Measurements from ENCODE around the gene GFOD1.

GFOD1 gene

GRCh38 chr6:13487122-13488014 lies at the start of gene GFOD1:
Gene GFOD1 (minus strand): TSS chr6:13487600. CDS start chr6:13486890, 710 bp downstream.
- in situ Hi-C loops (cut with MboI; ENCODE audit: low sequenced_read_pairs) = no loop called here

- in situ Hi-C loops (cut with MboI; ENCODE audit: low sequenced_read_pairs) = loop anchor here (25.0 kb wide), 2 partner anchors 200 to 625 kb away; partner anchors contain the start of gene TBC1D7
Measured at GRCh38 chr6:13536796-13537526, 49.6 kb upstream of the GFOD1 start.

DNA sequence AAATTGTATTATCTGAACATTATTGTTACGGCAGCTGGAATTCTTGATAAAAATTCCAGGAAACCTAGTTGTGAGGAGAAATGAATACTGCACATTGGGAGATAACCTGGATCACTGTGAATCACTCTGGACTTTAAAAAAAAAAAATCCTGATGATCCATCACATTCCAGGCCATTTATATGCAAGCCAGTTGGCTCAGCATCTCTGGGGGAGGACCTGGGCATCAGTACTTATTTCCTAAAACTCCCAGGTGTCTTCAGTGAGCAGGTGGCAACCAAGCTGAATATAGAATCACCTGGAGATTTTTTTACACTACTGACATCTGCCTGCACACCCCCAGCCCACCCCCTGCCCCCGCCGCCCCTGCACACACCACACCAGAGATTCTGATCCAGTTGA lies 47.9 kb upstream of the GFOD1 start:
- in situ Hi-C loops (cut with MboI; ENCODE audit: low sequenced_read_pairs) = loop anchor here (25.0 kb wide), 2 partner anchors 198 to 623 kb away; partner anchors contain the start of gene TBC1D7

- in situ Hi-C loops (cut with MboI; ENCODE audit: low sequenced_read_pairs) = loop anchor here (25.0 kb wide), 2 partner anchors 197 to 622 kb away; partner anchors contain the start of gene TBC1D7
Measured at GRCh38 chr6:13534536-13534935, 47.1 kb upstream of the GFOD1 start.

DNA sequence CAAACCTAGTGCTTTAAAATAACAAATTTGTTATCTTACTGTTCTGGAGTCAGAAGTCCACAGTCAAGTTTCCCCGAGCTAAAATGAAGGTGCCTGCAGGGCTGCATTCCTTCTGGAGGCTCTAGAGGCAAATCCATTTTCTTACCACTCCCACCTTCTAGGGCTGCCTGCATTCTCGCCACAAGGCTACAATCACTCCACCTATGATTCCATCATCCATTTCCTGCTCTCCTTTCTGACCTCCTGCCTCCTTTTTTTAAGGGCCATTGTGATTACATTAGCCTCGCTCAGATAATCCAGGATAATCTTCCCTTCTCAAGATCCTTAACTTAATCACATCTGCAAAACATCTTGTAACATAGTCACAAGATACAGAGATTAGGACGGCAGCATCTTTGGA lies 44.6 kb upstream of the GFOD1 start:
- in situ Hi-C loops (cut with MboI; ENCODE audit: low sequenced_read_pairs) = loop anchor here (25.0 kb wide), 2 partner anchors 195 to 620 kb away; partner anchors contain the start of gene TBC1D7

GRCh38 chr6:13528777-13529343 lies 41.5 kb upstream of the GFOD1 start:
- in situ Hi-C loops (cut with MboI; ENCODE audit: low sequenced_read_pairs) = loop anchor here (25.0 kb wide), 2 partner anchors 192 to 617 kb away; partner anchors contain the start of gene TBC1D7

- in situ Hi-C loops (cut with MboI; ENCODE audit: low sequenced_read_pairs) = loop anchor here (25.0 kb wide), 2 partner anchors 191 to 616 kb away; partner anchors contain the start of gene TBC1D7
Measured at GRCh38 chr6:13528232-13528631, 40.8 kb upstream of the GFOD1 start.

DNA sequence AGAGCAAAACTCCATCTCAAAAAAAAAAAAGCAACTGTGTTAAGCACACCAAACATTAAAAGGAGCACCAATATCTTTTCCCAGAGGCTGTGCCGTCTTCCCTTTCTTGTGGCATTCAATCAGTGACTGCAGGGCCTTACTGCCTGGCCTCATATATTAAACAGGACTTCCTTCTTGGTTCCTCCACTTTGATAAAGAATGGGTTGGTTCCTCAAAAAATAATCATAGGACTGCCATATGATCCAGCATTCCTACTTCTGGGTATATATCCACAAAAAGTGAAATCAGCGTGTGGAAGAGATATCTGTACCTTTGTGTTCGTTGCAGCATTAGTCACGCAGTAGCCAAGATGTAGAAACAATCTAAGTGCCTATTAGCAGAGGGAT lies 40.3 kb upstream of the GFOD1 start:
- in situ Hi-C loops (cut with MboI; ENCODE audit: low sequenced_read_pairs) = loop anchor here (25.0 kb wide), 2 partner anchors 190 to 615 kb away; partner anchors contain the start of gene TBC1D7

DNA sequence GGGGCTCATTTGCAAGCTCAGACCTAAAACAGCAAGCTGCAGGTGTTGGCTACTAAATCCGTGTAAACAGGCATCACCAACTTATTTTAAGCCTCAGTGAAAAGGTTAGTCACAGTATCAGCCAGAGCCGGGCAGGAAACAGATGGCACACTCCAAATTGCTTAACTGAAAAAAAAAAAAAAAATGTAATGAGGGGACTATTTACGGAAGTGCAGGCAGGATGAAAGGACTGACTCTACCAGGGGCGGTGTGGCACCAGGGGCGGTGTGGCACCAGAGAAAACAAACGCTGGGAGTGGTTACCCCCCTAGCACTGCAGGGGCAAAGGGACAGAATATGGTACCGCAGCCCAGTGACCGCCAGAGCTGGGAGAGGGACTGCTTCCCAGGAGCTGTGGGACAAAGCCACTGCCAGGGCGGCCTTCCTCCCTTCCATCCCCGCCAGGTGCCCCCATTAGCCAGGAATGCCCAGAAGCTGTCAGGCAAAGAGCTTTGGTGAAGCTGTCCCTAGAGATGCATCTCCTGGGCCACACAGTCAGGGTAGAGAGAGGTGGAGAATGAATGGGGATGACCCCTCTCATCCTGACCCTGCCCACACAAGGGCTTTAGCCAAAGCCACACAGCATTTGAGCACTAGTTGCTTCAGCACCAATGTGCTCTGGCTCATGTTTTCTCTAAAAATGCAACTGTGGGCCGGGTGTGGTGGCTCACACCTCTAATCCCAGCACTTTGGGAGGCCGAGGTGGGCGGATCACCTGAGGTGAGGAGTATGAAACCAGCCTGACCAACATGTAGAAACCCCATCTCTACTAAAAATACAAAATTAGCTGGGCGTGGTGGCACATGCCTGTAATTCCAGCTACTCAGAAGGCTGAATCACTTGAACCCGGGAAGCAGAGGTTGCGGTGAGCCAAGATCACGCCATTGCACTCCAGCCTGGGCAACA lies 39.6 kb upstream of the GFOD1 start:
- in situ Hi-C loops (cut with MboI; ENCODE audit: low sequenced_read_pairs) = loop anchor here (25.0 kb wide), 2 partner anchors 190 to 615 kb away; partner anchors contain the start of gene TBC1D7

DNA sequence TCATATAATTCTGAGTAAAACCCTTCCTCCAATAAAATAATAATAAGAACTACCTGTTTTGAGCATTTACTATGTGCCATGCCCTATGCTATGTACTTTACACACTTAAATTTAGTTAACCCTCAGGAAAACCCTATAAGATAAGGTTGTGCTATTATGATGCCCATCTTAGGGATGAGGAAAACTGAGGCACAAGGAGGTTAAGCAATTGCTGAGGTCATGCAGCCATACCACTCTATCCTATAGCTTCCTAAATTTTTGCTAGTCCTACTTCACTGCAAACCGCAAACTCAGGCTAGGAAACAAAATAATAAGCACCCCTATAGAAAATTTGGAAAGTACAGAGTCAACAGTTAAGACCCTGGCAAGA lies 38.9 kb upstream of the GFOD1 start:
- in situ Hi-C loops (cut with MboI; ENCODE audit: low sequenced_read_pairs) = loop anchor here (25.0 kb wide), 2 partner anchors 189 to 614 kb away; partner anchors contain the start of gene TBC1D7

GRCh38 chr6:13524801-13525508 lies 37.6 kb upstream of the GFOD1 start:
- in situ Hi-C loops (cut with MboI; ENCODE audit: low sequenced_read_pairs) = loop anchor here (25.0 kb wide), 2 partner anchors 188 to 613 kb away; partner anchors contain the start of gene TBC1D7

DNA sequence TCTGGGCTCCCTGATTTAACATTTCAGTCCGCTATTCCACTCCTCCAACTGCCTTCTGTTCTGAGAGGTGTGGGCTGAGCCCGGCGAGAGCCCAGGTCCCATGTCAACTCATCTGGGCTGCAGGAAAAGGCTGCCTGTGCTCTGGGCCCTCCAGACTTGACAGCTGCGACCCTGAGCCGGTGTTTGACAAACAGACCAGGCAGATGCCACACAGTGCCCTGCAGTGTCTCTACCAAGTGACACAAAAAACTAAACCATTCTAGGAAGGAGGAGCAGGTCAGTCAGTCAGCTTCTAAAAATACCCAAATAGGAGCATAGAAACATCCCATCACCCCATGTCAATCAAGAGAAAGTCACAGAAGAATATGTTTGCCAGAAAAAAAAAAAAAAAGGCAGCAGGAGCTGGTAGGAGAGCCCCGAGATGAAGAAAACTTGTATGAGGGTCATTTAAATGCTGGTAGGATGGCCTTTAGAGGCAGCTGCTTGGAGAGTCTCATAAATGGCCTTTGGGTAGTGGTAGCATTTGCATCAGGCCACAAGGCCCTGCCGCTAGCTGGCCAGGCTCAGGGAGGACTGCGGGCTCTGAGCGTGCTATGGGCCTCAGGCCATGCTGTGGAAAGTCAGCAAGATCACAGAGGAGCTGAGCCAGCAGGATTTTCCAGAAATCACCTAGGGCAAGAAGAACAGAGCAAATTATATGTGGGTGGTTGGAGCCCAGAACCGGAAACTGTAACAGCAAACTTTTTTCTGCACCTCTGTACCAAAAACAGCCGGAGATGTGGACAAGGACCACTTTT lies 36.6 kb upstream of the GFOD1 start:
- in situ Hi-C loops (cut with MboI; ENCODE audit: low sequenced_read_pairs) = no loop called here

- in situ Hi-C loops (cut with MboI; ENCODE audit: low sequenced_read_pairs) = no loop called here
Measured at GRCh38 chr6:13522656-13523055, 35.3 kb upstream of the GFOD1 start.

GRCh38 chr6:13519839-13520238 lies 32.4 kb upstream of the GFOD1 start:
- in situ Hi-C loops (cut with MboI; ENCODE audit: low sequenced_read_pairs) = no loop called here

GRCh38 chr6:13517116-13517515 lies 29.7 kb upstream of the GFOD1 start:
- in situ Hi-C loops (cut with MboI; ENCODE audit: low sequenced_read_pairs) = no loop called here

DNA sequence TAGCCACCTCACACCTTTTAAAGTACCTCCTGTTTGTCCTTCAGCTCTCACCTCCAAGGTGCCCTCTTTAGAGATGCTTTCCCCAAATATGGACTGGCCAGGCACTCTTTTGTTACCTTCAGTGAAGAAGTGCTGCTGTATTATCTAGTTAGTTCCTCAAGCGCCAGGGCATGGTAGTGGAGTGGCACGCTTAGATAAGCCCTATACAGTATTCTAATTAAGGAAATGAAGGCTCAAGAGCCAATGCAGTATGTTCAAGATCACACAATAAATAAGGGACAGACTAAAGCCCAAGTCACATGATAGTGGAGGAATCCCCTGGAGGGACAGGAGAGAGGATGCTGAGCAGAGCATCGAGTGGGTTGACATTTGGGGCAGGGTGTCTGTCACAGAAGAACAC lies 28.5 kb upstream of the GFOD1 start:
- in situ Hi-C loops (cut with MboI; ENCODE audit: low sequenced_read_pairs) = no loop called here

- in situ Hi-C loops (cut with MboI; ENCODE audit: low sequenced_read_pairs) = no loop called here
Measured at GRCh38 chr6:13513626-13514502, 26.5 kb upstream of the GFOD1 start.

Measured in HL-60/S4 (cell line).